Subcutaneous abdominal adipose tissue (tissue), 5 donors: Measurements from ENCODE around the gene COPE.

Source experiments
- H3K27ac ChIP-seq: one replicate; pipeline ENCODE4 v1.7.0; 2013; ENCODE audit warnings: low read depth, mild to moderate bottlenecking, inconsistent platforms, low read length, moderate library complexity
- H3K27me3 ChIP-seq, 5 donors: one replicate each; pipeline ENCODE4 v1.7.0; 2013; ENCODE audit warnings: low read length in 5 of 5, inconsistent platforms in 1 of 5; ENCODE audit not compliant: control insufficient read depth in 5 of 5, insufficient read depth in 4 of 5
- H3K36me3 ChIP-seq, 5 donors: one replicate each; pipeline ENCODE4 v1.7.0; 2013; ENCODE audit warnings: low read length in 5 of 5; ENCODE audit not compliant: control insufficient read depth in 5 of 5, insufficient read depth in 5 of 5
- H3K4me1 ChIP-seq, 5 donors: one replicate each; pipeline ENCODE4 v1.7.0; 2013; ENCODE audit warnings: low read length in 5 of 5, mild to moderate bottlenecking in 3 of 5, moderate library complexity in 1 of 5; ENCODE audit not compliant: control insufficient read depth in 5 of 5, insufficient read depth in 5 of 5
- H3K4me3 ChIP-seq, 5 donors: one replicate each; pipeline ENCODE4 v1.7.0; 2013; ENCODE audit warnings: low read length in 5 of 5, low read depth in 1 of 5
- H3K9ac ChIP-seq, 5 donors: one replicate each; pipeline ENCODE4 v1.7.0; 2013; ENCODE audit warnings: low read length in 5 of 5, mild to moderate bottlenecking in 4 of 5, moderate library complexity in 3 of 5
- H3K9me3 ChIP-seq, 5 donors: one replicate each; pipeline ENCODE4 v1.7.0; 2013; ENCODE audit warnings: low read length in 5 of 5; ENCODE audit not compliant: control insufficient read depth in 5 of 5
- donor health status: healthy.
- donor health status: healthy.
- donor health status: healthy.
- donor health status: healthy.
- donor health status: healthy.

The COPE gene

DNA sequence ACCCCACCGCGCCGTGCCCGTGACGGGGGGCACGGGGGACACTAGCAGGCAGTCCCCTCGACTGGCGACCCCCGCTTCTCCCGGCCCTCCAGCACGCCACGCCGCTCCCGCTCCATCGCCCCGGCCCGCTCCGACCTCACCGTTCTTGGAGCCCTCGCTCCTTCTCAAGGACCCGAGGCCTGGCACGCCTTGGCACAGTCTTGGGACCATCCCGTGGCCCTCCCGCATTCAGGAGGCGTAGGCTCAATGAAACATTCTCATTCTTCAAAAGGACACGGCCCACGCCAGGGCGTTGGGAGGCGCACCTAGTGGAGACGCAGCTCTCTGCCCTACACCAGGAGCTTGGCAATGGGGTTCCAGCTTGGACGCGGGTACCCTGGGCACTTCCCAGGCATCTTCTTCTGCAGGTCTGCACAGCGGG, 22.8 kb downstream of the COPE start:
- H3K27me3 ChIP-seq: peaks cover 9 to 26% (median 20%) of the 10 kb centered on the region in 5 donors
- no peak overlapping the region for H3K9ac ChIP-seq
- H3K4me3 ChIP-seq: no peak overlapping the region
- H3K9me3 ChIP-seq: peaks cover 0 to 2% (median 0%) of the 10 kb centered on the region in 5 donors
- peaks cover 0 to 29% (median 28%) of the 10 kb centered on the region in 5 donors for H3K36me3 ChIP-seq
- H3K27ac ChIP-seq: no peak overlapping the region
- H3K4me1 ChIP-seq: peaks cover 0 to 17% (median 12%) of the 10 kb centered on the region in 5 donors

- Histone ChIP-seq H3K27ac (no peak within 1 kb of the TSS), H3K9ac (no peak within 1 kb of the TSS), H3K9me3 (peaks cover 0 to 2% (median 0%) of the 10 kb centered on the region in 5 donors), H3K27me3 (peaks cover 9 to 26% (median 20%) of the 10 kb centered on the region in 5 donors), H3K36me3 (peaks cover 0 to 24% (median 22%) of the 10 kb centered on the region in 5 donors), H3K4me1 (peaks cover 0 to 17% (median 12%) of the 10 kb centered on the region in 5 donors), H3K4me3 (peak within 1 kb of the TSS in 4 of 5 donors; percentile 26 to 65 (median 41))
Measured at GRCh38 chr19:18895824-18896341, 23.3 kb downstream of the COPE start, which contains the start of gene CERS1. TSS of gene CERS1 (minus strand) at chr19:18896158. CDS start at chr19:18896072, 86 bp downstream.

- Histone ChIP-seq H3K4me3 (peak overlapping the region in 4 of 5 donors; percentile 26 to 65 (median 41)), H3K27ac (no peak overlapping the region), H3K27me3 (peaks cover 9 to 26% (median 20%) of the 10 kb centered on the region in 5 donors), H3K36me3 (peaks cover 0 to 17% (median 16%) of the 10 kb centered on the region in 5 donors), H3K4me1 (peaks cover 0 to 17% (median 12%) of the 10 kb centered on the region in 5 donors), H3K9me3 (peaks cover 0 to 2% (median 0%) of the 10 kb centered on the region in 5 donors), H3K9ac (no peak overlapping the region)
Measured at GRCh38 chr19:18895038-18895823, 24.0 kb downstream of the COPE start.

DNA sequence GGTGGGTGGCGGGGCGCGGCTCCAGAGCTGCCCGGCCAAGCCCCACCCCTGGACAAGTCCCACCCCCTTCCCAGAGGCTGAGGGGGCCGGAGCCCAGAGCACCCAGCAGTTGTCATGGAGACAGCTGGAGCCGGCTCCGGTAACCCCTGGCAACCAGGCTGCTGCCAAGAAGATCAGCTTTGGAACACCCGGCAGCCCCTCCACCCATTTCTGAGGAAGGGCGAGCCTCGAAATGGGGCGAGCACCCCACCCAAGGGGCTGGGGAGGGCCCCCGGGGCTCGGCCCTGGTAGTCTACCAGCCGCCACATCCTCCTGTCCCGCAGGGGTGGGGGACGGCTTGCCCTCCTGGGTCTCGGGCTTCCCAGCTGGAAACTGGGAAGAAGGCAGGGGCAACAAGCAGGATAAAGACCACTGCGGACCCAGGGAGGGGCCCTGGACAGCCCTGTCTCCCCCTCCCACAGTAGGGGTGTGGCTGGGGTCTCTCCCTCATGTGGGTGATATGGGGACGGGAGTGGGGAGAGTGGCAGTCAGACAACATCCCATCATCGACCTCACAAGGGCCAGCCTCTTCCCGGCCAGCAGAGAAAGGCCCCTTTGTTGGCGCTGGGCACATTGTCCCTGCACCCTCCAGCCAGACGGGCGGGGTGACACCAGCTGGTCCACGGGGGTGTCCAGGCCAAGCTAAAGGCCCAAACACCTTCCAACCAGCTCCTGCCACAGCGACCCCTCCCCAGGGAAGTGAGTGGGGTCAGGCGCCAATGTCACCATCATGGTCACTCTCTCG, 24.7 kb downstream of the COPE start:
- H3K9me3 ChIP-seq: peaks cover 0 to 2% (median 0%) of the 10 kb centered on the region in 5 donors
- peaks cover 9 to 26% (median 20%) of the 10 kb centered on the region in 5 donors for H3K27me3 ChIP-seq
- peaks cover 0 to 9% (median 8%) of the 10 kb centered on the region in 5 donors for H3K36me3 ChIP-seq
- no peak overlapping the region for H3K9ac ChIP-seq
- no peak overlapping the region for H3K27ac ChIP-seq
- H3K4me3 ChIP-seq: peak overlapping the region in 4 of 5 donors; percentile 26 to 65 (median 41)
- H3K4me1 ChIP-seq: peaks cover 0 to 17% (median 12%) of the 10 kb centered on the region in 5 donors

DNA sequence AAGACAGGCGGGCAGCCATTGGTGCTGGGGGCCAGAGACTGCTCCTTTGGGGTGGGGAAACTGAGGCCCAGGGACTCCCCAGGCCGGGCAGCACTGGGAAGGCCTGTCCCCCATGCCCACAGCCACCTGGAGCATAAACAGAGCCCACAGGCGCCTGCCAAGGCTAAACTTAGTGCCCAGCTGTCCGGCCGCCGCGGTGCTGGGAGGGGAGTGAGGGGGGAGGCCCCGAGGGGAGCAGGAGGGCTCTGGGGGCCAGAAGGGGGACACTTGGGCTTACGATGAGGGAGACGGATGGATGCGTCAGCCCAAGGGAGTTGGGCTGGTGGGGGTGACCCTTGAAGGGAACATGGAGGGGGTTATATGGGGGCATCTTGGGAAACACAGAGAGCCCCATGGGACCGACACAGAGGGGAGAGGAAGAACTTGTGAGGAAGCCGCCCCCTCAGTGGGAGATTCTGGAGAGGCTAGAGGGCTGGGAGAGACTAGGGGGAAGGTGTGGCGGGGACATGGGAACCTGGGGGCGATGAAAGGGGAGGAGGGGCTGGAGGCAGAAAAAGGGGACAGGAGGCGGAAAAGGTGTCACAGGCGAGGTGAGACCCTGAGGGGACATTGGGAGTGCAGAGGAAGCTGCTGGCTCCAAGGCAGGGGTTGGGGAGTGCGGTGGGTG, 25.5 kb downstream of the COPE start:
- Histone ChIP-seq H3K4me1 (peaks cover 0 to 17% (median 12%) of the 10 kb centered on the region in 5 donors), H3K9ac (no peak overlapping the region), H3K9me3 (peaks cover 0 to 2% (median 0%) of the 10 kb centered on the region in 5 donors), H3K27ac (no peak overlapping the region), H3K36me3 (peaks cover 0 to 2% (median 1%) of the 10 kb centered on the region in 5 donors), H3K27me3 (peaks cover 9 to 26% (median 20%) of the 10 kb centered on the region in 5 donors), H3K4me3 (no peak overlapping the region)

GRCh38 chr19:18889949-18890745, 29.0 kb downstream of the COPE start:
- no peak overlapping the region for H3K4me3 ChIP-seq
- H3K9ac ChIP-seq: no peak overlapping the region
- H3K4me1 ChIP-seq: peaks cover 0 to 9% (median 7%) of the 10 kb centered on the region in 5 donors
- H3K27me3 ChIP-seq: peaks cover 9 to 16% (median 10%) of the 10 kb centered on the region in 5 donors
- H3K9me3 ChIP-seq: peaks cover 0 to 4% (median 0%) of the 10 kb centered on the region in 5 donors
- no peak overlapping the region for H3K27ac ChIP-seq
- H3K36me3 ChIP-seq: no peaks in the 10 kb centered on the region

DNA sequence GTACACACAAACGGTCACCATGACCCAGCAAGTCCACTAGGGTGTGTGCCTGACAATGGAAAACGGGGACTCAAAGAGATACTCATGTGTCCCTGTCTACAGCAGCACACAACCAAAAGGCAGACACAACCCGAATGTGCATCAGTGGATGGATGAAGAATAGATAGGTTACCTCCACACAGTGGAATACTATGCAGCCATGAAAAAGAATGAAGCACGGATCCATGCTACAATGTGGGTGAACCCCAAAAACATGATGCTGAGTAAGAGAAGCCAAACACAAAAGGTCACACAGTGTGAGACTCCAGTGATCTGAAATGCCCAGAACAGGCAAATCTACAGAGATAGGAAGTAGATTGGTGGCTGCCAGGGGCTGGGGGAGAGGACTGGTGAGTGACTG, 32.2 kb downstream of the COPE start:
- Histone ChIP-seq H3K27ac (no peak overlapping the region), H3K4me3 (no peak overlapping the region), H3K27me3 (peaks cover 0 to 4% (median 0%) of the 10 kb centered on the region in 5 donors), H3K4me1 (no peaks in the 10 kb centered on the region), H3K9ac (no peak overlapping the region), H3K36me3 (no peaks in the 10 kb centered on the region), H3K9me3 (peaks cover 0 to 4% (median 0%) of the 10 kb centered on the region in 5 donors)

DNA sequence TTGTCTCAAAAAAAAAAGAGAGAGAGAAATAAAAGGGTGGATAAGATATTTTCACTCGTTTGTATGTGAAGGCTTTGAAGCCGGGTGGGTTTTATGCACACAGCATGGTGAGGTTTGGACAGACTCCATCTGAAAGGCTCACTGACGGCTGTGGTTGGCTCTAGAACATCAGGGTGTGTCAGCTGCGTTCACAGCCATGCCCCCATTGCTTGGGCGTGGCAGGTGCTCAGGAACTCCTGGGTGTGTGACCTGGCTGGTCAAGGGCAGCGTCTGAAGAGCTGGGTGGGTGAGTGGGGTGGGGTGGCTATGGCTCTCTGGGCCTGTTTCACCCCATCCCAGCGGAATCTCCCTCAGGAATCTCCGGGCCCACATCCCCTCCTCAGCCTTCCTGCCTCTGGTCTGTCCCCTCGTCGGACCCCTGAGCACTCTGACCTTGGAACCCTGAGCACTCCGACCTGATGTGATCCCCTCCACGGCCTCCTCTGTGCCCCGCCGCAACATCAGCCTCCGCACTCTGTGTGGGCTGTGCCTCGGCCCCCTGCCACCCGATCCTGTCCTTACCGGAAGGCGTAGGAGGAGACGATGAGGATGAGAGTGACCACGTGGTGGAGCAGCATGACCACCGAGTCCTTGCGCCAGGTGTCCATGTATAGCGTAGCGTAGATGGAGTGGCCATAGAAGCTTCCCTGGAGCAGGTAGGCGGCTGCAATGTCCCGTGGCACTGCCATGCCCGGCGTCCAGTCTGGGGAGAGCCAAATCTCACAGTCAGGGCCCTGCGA, 35.5 kb downstream of the COPE start:
- H3K36me3 ChIP-seq: no peaks in the 10 kb centered on the region
- H3K9ac ChIP-seq: no peak overlapping the region
- no peaks in the 10 kb centered on the region for H3K4me1 ChIP-seq
- H3K9me3 ChIP-seq: peaks cover 0 to 4% (median 0%) of the 10 kb centered on the region in 5 donors
- H3K27ac ChIP-seq: no peak overlapping the region
- H3K4me3 ChIP-seq: no peak overlapping the region
- H3K27me3 ChIP-seq: peaks cover 0 to 4% (median 0%) of the 10 kb centered on the region in 5 donors
